ENCODE data around the gene QRICH1.

DNA sequence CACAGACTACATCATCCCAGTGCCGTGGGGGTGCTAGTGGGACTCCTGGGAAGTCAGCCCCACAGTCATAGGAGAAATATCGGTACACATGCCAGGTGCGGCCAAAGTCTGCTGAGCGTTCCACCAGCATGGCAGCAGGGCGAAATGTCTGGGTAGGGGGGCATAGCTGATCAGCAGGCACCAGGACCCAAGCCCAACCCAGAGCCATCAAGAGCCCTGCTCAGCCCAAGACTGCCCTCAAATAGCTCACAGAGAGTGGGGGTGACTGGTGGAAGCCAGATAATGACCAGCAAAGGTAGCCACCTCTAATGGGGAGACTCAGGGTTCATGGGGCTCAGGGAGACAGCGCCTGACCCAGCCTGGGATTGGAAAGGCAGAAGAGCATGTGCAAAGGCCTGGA, 37.7 kb upstream of the QRICH1 start:
- TF ChIP-seq, protein P1, sequence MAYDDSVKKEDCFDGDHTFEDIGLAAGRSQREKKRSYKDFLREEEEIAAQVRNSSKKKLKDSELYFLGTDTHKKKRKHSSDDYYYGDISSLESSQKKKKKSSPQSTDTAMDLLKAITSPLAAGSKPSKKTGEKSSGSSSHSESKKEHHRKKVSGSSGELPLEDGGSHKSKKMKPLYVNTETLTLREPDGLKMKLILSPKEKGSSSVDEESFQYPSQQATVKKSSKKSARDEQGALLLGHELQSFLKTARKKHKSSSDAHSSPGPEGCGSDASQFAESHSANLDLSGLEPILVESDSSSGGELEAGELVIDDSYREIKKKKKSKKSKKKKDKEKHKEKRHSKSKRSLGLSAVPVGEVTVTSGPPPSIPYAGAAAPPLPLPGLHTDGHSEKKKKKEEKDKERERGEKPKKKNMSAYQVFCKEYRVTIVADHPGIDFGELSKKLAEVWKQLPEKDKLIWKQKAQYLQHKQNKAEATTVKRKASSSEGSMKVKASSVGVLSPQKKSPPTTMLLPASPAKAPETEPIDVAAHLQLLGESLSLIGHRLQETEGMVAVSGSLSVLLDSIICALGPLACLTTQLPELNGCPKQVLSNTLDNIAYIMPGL (CRISPR knock-in tag; IDR thresholded peaks at IDR 0.05; ENCODE audit: borderline replicate concordance in 1 of 2, low read depth in 1 of 2), result no peak
- TF ChIP-seq, protein P2, sequence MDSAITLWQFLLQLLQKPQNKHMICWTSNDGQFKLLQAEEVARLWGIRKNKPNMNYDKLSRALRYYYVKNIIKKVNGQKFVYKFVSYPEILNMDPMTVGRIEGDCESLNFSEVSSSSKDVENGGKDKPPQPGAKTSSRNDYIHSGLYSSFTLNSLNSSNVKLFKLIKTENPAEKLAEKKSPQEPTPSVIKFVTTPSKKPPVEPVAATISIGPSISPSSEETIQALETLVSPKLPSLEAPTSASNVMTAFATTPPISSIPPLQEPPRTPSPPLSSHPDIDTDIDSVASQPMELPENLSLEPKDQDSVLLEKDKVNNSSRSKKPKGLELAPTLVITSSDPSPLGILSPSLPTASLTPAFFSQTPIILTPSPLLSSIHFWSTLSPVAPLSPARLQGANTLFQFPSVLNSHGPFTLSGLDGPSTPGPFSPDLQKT (CRISPR knock-in tag; IDR thresholded peaks at IDR 0.05; ENCODE audit: borderline replicate concordance), result no peak
- TF ChIP-seq FOXJ3 (CRISPR knock-in tag; IDR thresholded peaks at IDR 0.05; ENCODE audit: borderline replicate concordance), result no peak
- TF ChIP-seq ZNF75D (CRISPR knock-in tag; IDR thresholded peaks at IDR 0.05; ENCODE audit: borderline replicate concordance), result no peak
- TF ChIP-seq EZH2 (conservative IDR thresholded peaks at IDR 0.05; ENCODE audit: low read depth, low read length), result no peak
- TF ChIP-seq POLR2A (IDR thresholded peaks at IDR 0.05; ENCODE audit: insufficient read depth in 1 of 2, low read depth in 2 of 2, low read length in 2 of 2), result no peak
- no peak for TF ChIP-seq KDM1A (CRISPR knock-in tag; IDR thresholded peaks at IDR 0.05)
- TF ChIP-seq POLR2AphosphoS5 (IDR thresholded peaks at IDR 0.05; ENCODE audit: low read depth, low read length), result no peak
- no peak for TF ChIP-seq ZNF737 (CRISPR knock-in tag; IDR thresholded peaks at IDR 0.05; ENCODE audit: borderline replicate concordance)
- TF ChIP-seq, protein P3, sequence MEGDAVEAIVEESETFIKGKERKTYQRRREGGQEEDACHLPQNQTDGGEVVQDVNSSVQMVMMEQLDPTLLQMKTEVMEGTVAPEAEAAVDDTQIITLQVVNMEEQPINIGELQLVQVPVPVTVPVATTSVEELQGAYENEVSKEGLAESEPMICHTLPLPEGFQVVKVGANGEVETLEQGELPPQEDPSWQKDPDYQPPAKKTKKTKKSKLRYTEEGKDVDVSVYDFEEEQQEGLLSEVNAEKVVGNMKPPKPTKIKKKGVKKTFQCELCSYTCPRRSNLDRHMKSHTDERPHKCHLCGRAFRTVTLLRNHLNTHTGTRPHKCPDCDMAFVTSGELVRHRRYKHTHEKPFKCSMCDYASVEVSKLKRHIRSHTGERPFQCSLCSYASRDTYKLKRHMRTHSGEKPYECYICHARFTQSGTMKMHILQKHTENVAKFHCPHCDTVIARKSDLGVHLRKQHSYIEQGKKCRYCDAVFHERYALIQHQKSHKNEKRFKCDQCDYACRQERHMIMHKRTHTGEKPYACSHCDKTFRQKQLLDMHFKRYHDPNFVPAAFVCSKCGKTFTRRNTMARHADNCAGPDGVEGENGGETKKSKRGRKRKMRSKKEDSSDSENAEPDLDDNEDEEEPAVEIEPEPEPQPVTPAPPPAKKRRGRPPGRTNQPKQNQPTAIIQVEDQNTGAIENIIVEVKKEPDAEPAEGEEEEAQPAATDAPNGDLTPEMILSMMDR (CRISPR knock-in tag; IDR thresholded peaks at IDR 0.05), result no peak

Measured in HepG2 (cell line).